GM10266 (cell line): ENCODE measurements around the gene NAV3.

ENCODE experiments used
- DNase-seq: peaks from one replicate; pipeline ENCODE4 v3.0.0; 2012; ENCODE audit errors: extremely low spot score
- TF ChIP-seq, protein P1 (sequence below): IDR thresholded peaks from 2 replicates; pipeline ENCODE4 v1.5.1; 2012; ENCODE audit warnings: mild to moderate bottlenecking, low read depth; ENCODE audit not compliant: control insufficient read depth, insufficient read depth; ENCODE audit errors: missing control alignments

Gene NAV3

DNA sequence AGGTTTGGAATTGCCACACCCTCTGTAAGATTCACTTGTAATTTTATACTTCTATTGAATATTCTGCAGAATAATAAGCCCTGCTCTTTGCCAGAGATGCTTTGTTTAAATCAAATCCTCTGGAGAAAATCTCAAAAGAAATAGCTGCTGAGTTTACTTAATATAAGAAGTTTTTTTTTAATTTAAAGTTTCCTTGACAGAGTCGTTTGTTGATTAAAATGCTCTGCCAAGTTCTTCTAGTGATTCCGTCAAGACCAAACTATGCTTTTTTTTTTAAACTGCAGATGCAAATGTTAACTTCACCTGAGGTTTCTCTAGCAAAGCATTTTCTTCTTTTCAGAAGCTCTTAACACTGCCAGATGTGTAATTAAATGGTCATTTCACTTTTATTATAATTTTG is 13.4 kb upstream of the NAV3 start:
- TF ChIP-seq, protein P1, sequence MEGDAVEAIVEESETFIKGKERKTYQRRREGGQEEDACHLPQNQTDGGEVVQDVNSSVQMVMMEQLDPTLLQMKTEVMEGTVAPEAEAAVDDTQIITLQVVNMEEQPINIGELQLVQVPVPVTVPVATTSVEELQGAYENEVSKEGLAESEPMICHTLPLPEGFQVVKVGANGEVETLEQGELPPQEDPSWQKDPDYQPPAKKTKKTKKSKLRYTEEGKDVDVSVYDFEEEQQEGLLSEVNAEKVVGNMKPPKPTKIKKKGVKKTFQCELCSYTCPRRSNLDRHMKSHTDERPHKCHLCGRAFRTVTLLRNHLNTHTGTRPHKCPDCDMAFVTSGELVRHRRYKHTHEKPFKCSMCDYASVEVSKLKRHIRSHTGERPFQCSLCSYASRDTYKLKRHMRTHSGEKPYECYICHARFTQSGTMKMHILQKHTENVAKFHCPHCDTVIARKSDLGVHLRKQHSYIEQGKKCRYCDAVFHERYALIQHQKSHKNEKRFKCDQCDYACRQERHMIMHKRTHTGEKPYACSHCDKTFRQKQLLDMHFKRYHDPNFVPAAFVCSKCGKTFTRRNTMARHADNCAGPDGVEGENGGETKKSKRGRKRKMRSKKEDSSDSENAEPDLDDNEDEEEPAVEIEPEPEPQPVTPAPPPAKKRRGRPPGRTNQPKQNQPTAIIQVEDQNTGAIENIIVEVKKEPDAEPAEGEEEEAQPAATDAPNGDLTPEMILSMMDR, result no peak
- no peak for DNase-seq

DNA sequence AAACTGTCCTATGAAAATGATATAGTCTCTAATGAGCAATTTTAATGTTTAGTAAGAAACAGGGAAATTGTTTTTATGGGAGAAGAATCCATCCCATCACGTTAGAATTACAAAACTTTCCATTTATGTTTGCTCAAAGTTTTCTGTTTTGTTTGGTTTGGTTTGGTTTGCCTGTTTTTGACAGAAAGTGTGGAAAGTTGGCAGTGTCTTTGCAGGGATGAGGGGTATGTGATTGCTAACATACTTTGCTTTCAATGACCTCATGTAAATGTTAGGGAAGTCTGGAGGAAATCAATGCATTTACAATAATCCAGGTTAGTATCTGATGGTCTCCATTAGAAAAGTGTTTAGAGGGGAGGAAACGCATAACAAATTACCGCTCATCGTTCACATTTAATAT is 12.3 kb upstream of the NAV3 start:
- TF ChIP-seq, protein P1, result no peak
- DNase-seq, result no peak

DNA sequence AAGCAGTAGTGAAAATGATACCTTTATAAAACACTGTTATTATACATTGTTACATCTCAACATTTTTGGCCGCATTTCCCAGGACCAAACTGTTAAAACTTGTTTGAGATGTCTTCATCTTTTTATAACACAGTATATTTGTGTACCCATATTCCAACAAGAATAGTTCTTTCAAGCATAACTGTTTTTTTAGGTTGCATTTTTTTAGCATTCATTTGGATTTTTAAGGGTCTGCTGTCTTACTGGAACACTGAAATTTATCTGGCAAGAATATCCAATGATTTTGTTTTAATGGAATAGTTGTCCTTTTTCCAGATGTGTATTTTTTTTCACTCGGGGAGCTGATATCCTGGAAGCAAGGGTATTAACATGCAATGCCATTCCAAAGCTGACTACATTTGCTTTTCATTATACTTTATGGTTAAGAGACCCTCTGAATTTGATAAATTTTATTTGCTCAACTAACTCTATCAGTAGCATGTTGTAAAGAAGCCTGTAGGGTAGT is 8.9 kb upstream of the NAV3 start:
- TF ChIP-seq, protein P1, result no peak
- no peak for DNase-seq

DNA sequence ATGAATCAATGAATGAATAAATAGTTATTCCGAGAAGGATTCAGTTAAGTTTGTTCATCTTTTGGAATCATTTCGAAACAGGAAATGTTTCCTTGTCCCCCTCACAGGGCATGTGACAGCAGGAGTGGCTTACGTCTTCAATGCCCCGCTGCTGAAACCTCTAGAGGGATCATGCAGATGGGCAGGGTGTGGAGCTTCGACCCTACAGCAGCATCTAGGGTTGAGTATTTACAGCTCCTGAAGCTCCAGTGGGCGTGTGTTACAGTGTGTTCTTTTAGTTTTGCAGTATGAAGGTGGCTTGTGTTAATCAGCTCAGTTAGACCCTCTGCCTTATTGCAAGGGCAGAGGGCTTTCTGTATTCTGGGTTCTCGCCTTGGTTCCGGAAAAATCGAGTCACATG is 2.6 kb downstream of the NAV3 start:
- DNase-seq, result no peak
- TF ChIP-seq, protein P1, result no peak

DNA sequence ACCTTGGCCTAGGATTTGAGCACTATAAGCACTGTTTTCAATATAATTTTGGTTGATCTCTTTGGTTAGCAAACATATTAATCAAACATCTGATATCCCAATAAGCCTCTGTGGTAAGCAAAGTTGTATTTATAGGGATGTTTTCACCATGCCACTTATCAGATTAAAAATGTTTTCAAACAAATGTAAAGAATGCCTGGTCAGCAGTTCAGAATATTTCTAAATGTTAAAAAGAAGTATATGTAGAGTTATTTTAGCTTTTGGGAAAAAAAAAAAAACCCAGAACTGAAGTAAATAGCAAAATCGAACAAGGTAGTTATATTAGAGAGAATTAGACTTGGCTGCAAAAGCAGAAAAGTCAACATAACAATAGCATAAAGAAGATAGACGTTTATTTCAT is 3.9 kb downstream of the NAV3 start:
- no peak for DNase-seq
- TF ChIP-seq, protein P1, result no peak

DNA sequence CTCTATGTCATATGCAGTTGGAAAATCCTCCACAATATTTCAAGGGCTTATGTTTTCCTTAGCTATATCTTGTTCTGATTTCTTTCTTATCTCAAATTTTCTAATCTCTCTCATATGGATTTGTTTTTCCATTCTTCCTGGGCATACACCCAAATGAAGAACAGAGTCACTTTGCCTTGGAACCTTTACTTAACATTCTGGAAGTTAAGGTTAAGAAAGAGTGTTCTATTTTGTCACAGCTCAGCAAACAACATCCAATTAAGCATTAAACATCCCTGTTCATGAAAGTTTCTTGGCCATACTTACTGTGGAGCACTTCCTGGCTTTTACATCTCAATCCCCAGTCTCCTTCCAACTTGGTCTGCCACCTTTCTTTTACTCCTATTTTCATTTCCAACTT is 5.3 kb downstream of the NAV3 start:
- TF ChIP-seq, protein P1, result no peak
- no peak for DNase-seq

DNA sequence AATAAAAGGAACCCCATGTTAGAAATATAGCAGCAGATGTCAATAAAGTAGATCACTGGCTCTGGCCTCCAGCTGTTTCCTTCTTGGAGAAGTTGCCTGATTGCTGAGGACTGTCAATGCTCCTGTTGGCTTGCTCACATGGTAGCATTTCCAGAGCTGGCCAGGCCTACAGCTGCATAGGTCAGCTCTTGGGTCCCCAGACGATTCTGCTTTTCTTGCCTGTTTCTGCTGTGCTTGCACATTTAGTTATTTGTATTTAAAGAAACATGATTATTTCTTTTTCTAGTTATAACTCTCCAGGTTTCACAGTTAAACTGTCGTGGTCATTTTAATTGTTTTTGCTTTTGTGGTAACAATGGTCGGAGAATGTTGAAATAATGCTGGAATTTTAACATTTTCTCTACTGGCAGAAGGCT is 7.2 kb downstream of the NAV3 start:
- TF ChIP-seq, protein P1, result no peak
- DNase-seq, result no peak
